K562 (cell line): ENCODE results near the gene NDUFB1. TPM values are rescaled to one million over a fixed set of nuclear protein-coding genes. Genes with fewer than 3 reads are reported as not detected.

Source experiments
- C11orf30 ChIP-seq: fragments of 450-650 bp; IDR thresholded peaks from 2 replicates; pipeline ENCODE4 v1.6.1; 2016; ENCODE audit warnings: low read depth, mild to moderate bottlenecking
- HNRNPLL ChIP-seq: fragments of 200-400 bp; formaldehyde crosslinking; IDR thresholded peaks from 2 replicates; pipeline ENCODE4 v1.6.1; 2017; ENCODE audit warnings: low read length, low read depth, mild to moderate bottlenecking; ENCODE audit not compliant: poor library complexity, severe bottlenecking
- PRDM10 ChIP-seq: fragments of 450-650 bp; IDR thresholded peaks from 2 replicates; pipeline ENCODE4 v1.6.1; 2018; ENCODE audit not compliant: partially characterized antibody
- RREB1 ChIP-seq: fragments of 250-450 bp; sonication (Bioruptor Pico); IDR thresholded peaks from 2 replicates; pipeline ENCODE4 v1.4.0; 2020
- SOX6 ChIP-seq: fragments of 450-650 bp; IDR thresholded peaks from 2 replicates; pipeline ENCODE4 v1.6.1; 2014; ENCODE audit warnings: mild to moderate bottlenecking
- polyA plus RNA-seq, 8 experiments: library from polyadenylated mRNA; depleted of rRNA in 4 of 8; stranded (reverse) in 5 of 8; unstranded in 3 of 8; fragments of >200 nt; fragmentation: Nextera tagmentation in 2 of 8; fragmentation: Illumina TruSeq in 1 of 8; extraction: Ambion mirVana in 2 of 8; extraction: Trizol in 1 of 8; gene quantifications; 2 replicates each; pipeline versions ENCODE4 v1.2.1 to v1.2.3, GENCODE V29; 2011 to 2014; ENCODE audit warnings: inconsistent platforms in 1 of 8, missing spikeins in 1 of 8
- total RNA-seq, 7 experiments: library from RNA; depleted of rRNA in 6 of 7; stranded (reverse); fragments of >200 nt in 6 of 7; fragmentation: Illumina TruSeq in 2 of 7; extraction: Trizol in 2 of 7; gene quantifications; 2 replicates each; pipeline versions ENCODE4 v1.2.1 to v1.2.3, GENCODE V29; 2011 to 2021; ENCODE audit warnings: low replicate concordance in 1 of 7

Gene NDUFB1
- total and polyA plus RNA-seq, 9 of the 15 experiments (the other 6 are each of a cell fraction or from before 2014, with no cell fraction given), result 102 to 767 (median 325) TPM

- TF ChIP-seq RREB1 (CRISPR knock-in tag) (no peak), HNRNPLL (no peak), SOX6 (no peak), C11orf30 (no peak), PRDM10 (peak; percentile 47)
Measured at GRCh38 chr14:92099802-92100201, 21.7 kb downstream of the NDUFB1 start (continued).
